Measurements from ENCODE around the gene SOHLH1.

- TF ChIP-seq POLR2A (IDR thresholded peaks at IDR 0.05), result no peak
- TF ChIP-seq CTCF (IDR thresholded peaks at IDR 0.05), result no peak
Observed at GRCh38 chr9:135741276-135742219, 42.3 kb upstream of the SOHLH1 start.
